Neural cell (in vitro differentiated cells): ENCODE results near the gene MRRF. TPM values are rescaled to one million over a fixed set of nuclear protein-coding genes. Genes with fewer than 3 reads are reported as not detected.

ENCODE experiments used
- H2AFZ ChIP-seq: fragments of 200-600, 300-800 bp; sonication (generic), shearing (Covaris generic); 2 replicates; pipeline ENCODE4 v1.6.0; 2014; ENCODE audit warnings: low read depth, mild to moderate bottlenecking, antibody characterized with exemption, low read length, moderate library complexity
- H3F3A ChIP-seq: fragments of 200-600 bp; shearing (Covaris generic); 2 replicates; pipeline ENCODE4 v1.6.1; 2016; ENCODE audit warnings: mild to moderate bottlenecking, moderate library complexity, mixed read lengths, antibody characterized with exemption, low read length; ENCODE audit not compliant: insufficient read depth, poor library complexity, severe bottlenecking
- H3K27ac ChIP-seq: fragments of 200-600, 300-800 bp; sonication (generic), shearing (Covaris generic); 2 replicates; pipeline ENCODE4 v1.5.1; 2014; ENCODE audit warnings: mild to moderate bottlenecking, low read length, moderate library complexity
- H3K27me3 ChIP-seq: fragments of 300-800, 200-600 bp; sonication (generic), shearing (Covaris generic); 2 replicates; pipeline ENCODE4 v1.6.0; 2014; ENCODE audit warnings: mild to moderate bottlenecking, low read depth, low read length, moderate library complexity; ENCODE audit not compliant: insufficient read depth
- H3K36me3 ChIP-seq: fragments of 300-800, 200-600 bp; sonication (generic), shearing (Covaris generic); 2 replicates; pipeline ENCODE4 v1.5.1; 2014; ENCODE audit warnings: mild to moderate bottlenecking, antibody characterized with exemption, low read length, moderate library complexity; ENCODE audit not compliant: insufficient read depth
- H3K4me2 ChIP-seq: fragments of 300-800, 200-600 bp; sonication (generic), shearing (Covaris generic); 2 replicates; pipeline ENCODE4 v1.6.0; 2014; ENCODE audit warnings: mild to moderate bottlenecking, low read length
- H3K4me3 ChIP-seq: fragments of 300-800, 200-600 bp; sonication (generic), shearing (Covaris generic); 2 replicates; pipeline ENCODE4 v1.5.1; 2014; ENCODE audit warnings: mild to moderate bottlenecking, low read length, moderate library complexity
- H3K79me2 ChIP-seq: fragments of 200-600 bp; shearing (Covaris generic); replicated peaks from 2 replicates; pipeline ENCODE4 v1.6.0; 2014; ENCODE audit warnings: mild to moderate bottlenecking, low read length, moderate library complexity; ENCODE audit not compliant: insufficient read depth
- H3K9ac ChIP-seq: fragments of 300-800, 200-600 bp; sonication (generic), shearing (Covaris generic); 2 replicates; pipeline ENCODE4 v1.6.1; 2016; ENCODE audit warnings: mild to moderate bottlenecking, low read length, mixed read lengths
- H3K9me2 ChIP-seq: fragments of 200-600 bp; shearing (Covaris generic); 2 replicates; pipeline ENCODE4 v1.6.1; 2016; ENCODE audit warnings: mild to moderate bottlenecking, low read length, mixed read lengths; ENCODE audit not compliant: insufficient read depth
- H3K9me3 ChIP-seq: fragments of 200-600, 300-800 bp; sonication (generic), shearing (Covaris generic); 2 replicates; pipeline ENCODE4 v1.6.1; 2016; ENCODE audit warnings: mild to moderate bottlenecking, mixed run types, low read length, moderate library complexity, mixed read lengths
- H4K20me1 ChIP-seq: fragments of 200-600 bp; shearing (Covaris generic); 2 replicates; pipeline ENCODE4 v1.6.1; 2016; ENCODE audit warnings: mild to moderate bottlenecking, mixed run types; ENCODE audit not compliant: insufficient read depth
- EP300 ChIP-seq: fragments of 450-650 bp; conservative IDR thresholded peaks from 2 replicates; pipeline ENCODE4 v1.6.1; 2014; ENCODE audit warnings: antibody characterized with exemption, mild to moderate bottlenecking, moderate library complexity; ENCODE audit not compliant: poor library complexity, severe bottlenecking
- EZH2 ChIP-seq: fragments of 200-600, 300-800 bp; shearing (Covaris generic), sonication (generic); IDR thresholded peaks from 2 replicates; pipeline ENCODE4 v1.6.1; 2014; ENCODE audit warnings: antibody characterized with exemption, low read length, borderline replicate concordance, mild to moderate bottlenecking; ENCODE audit not compliant: insufficient read depth, poor library complexity, severe bottlenecking
- MXI1 ChIP-seq: fragments of 450-650 bp; conservative IDR thresholded peaks from 2 replicates; pipeline ENCODE4 v1.6.1; 2014; ENCODE audit warnings: antibody characterized with exemption, mild to moderate bottlenecking; ENCODE audit not compliant: poor library complexity, severe bottlenecking
- POLR2AphosphoS5 ChIP-seq: IDR thresholded peaks from 2 replicates; pipeline ENCODE4 v1.6.1; 2012
- RAD21 ChIP-seq: fragments of 450-650 bp; conservative IDR thresholded peaks from 2 replicates; pipeline ENCODE4 v1.6.1; 2014; ENCODE audit warnings: antibody characterized with exemption, mild to moderate bottlenecking, moderate library complexity
- SMC3 ChIP-seq: fragments of 450-650 bp; conservative IDR thresholded peaks from 2 replicates; pipeline ENCODE4 v1.6.1; 2014; ENCODE audit warnings: antibody characterized with exemption, mild to moderate bottlenecking, moderate library complexity; ENCODE audit not compliant: poor library complexity
- TAF1 ChIP-seq: IDR thresholded peaks from 2 replicates; pipeline ENCODE4 v1.6.1; 2012; ENCODE audit warnings: low read depth
- polyA plus RNA-seq: library from polyadenylated mRNA; depleted of rRNA; stranded (reverse); fragments of >200 nt; gene quantifications from 2 replicates; pipeline ENCODE4 v1.2.3, GENCODE V29; 2014
- TF ChIP-seq, protein P1 (sequence below): IDR thresholded peaks from 2 replicates; pipeline ENCODE4 v1.6.1; 2012; ENCODE audit warnings: borderline replicate concordance
- TF ChIP-seq, protein P2 (sequence below): fragments of 450-650 bp; IDR thresholded peaks from 2 replicates; pipeline ENCODE4 v1.5.1; 2014; ENCODE audit warnings: antibody characterized with exemption, mild to moderate bottlenecking, moderate library complexity; ENCODE audit not compliant: poor library complexity, severe bottlenecking

MRRF gene
- polyA plus RNA-seq, 1 donor from 2014 or later: 40.7 TPM

DNA sequence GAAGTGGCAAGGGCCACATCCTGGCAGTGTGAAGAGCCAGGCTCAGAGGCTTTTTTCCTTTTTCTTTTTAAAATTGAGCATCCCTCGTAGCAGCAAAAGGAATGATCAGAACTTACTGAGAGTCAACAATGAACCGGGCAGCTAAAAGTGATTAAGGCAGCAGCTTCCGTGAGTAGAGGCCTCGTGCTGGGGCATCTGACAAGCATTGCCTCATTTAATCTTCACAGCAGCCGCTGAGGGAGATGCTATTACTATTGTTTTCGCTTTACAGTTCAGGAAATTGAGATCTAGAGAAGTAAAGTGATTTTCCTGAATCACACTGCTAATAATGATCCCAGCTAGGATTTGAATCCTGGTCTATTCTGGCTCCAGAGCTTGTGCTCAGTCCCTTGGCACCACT, 75.5 kb downstream of the MRRF start:
- peaks cover 3% of the 10 kb centered on the region for H3K27me3 ChIP-seq
- H3K9me3 ChIP-seq: no peaks in the 10 kb centered on the region
- H3K36me3 ChIP-seq: no peaks in the 10 kb centered on the region
- no peaks in the 10 kb centered on the region for H4K20me1 ChIP-seq
- H3F3A ChIP-seq: no peaks in the 10 kb centered on the region
- H3K9me2 ChIP-seq: no peaks in the 10 kb centered on the region
- no peak for TF ChIP-seq TAF1
- TF ChIP-seq EP300: no peak
- TF ChIP-seq MXI1: no peak
- TF ChIP-seq RAD21: no peak
- TF ChIP-seq, protein P1, sequence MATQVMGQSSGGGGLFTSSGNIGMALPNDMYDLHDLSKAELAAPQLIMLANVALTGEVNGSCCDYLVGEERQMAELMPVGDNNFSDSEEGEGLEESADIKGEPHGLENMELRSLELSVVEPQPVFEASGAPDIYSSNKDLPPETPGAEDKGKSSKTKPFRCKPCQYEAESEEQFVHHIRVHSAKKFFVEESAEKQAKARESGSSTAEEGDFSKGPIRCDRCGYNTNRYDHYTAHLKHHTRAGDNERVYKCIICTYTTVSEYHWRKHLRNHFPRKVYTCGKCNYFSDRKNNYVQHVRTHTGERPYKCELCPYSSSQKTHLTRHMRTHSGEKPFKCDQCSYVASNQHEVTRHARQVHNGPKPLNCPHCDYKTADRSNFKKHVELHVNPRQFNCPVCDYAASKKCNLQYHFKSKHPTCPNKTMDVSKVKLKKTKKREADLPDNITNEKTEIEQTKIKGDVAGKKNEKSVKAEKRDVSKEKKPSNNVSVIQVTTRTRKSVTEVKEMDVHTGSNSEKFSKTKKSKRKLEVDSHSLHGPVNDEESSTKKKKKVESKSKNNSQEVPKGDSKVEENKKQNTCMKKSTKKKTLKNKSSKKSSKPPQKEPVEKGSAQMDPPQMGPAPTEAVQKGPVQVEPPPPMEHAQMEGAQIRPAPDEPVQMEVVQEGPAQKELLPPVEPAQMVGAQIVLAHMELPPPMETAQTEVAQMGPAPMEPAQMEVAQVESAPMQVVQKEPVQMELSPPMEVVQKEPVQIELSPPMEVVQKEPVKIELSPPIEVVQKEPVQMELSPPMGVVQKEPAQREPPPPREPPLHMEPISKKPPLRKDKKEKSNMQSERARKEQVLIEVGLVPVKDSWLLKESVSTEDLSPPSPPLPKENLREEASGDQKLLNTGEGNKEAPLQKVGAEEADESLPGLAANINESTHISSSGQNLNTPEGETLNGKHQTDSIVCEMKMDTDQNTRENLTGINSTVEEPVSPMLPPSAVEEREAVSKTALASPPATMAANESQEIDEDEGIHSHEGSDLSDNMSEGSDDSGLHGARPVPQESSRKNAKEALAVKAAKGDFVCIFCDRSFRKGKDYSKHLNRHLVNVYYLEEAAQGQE: no peak
- no peak for TF ChIP-seq POLR2AphosphoS5
- no peak overlapping the region for H3K4me3 ChIP-seq
- H3K27ac ChIP-seq: no peak overlapping the region
- H3K4me2 ChIP-seq: no peak overlapping the region
- H2AFZ ChIP-seq: no peak overlapping the region
- H3K79me2 ChIP-seq: no peaks in the 10 kb centered on the region
- no peak overlapping the region for H3K9ac ChIP-seq

DNA sequence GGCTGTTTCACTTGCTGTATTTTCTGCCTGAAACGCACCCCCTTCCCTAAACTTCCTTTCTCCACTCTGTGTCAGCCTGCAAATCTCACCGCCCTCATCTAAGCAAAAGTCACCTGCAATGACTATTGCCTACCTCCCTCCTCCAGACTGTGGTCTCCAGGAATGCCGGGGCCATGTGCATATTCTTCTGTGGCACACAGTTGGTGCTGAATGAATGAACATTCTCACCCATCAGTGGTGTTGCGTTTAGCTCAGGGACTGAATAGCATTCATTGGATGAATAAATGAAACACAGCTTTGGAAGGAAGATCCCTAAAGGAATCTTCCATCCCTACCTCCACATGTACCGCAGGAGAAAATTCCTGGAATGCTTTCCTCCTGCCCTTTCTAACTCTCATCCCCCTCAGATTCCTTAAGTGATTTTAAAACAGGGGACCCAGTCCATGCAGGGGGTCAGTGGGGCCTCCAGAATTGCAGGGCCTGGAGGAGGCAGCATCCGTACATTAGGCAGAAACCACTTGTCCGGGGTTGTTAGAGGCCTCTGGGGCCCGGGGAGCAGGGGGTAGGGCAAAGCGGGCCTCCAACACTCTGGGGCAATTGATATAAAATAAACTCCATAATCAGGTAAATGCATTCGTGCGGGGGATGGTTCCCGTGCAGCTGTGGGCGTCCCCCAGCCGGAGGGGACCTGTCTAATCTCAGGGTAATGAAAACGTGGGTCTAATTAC, 77.8 kb downstream of the MRRF start:
- Histone ChIP-seq H3K27ac (no peak overlapping the region), H3K4me2 (no peak overlapping the region)

More for the DNA sequence above, 77.8 kb downstream of the MRRF start:
- no peak overlapping the region for H2AFZ ChIP-seq
- H3K27me3 ChIP-seq: peaks cover 26% of the 10 kb centered on the region
- H3K9me3 ChIP-seq: no peaks in the 10 kb centered on the region
- H3K9ac ChIP-seq: no peak overlapping the region
- TF ChIP-seq RAD21 (no peak), TAF1 (no peak), POLR2AphosphoS5 (no peak), EZH2 (no peak), SMC3 (no peak), EP300 (no peak)
- TF ChIP-seq, protein P2, sequence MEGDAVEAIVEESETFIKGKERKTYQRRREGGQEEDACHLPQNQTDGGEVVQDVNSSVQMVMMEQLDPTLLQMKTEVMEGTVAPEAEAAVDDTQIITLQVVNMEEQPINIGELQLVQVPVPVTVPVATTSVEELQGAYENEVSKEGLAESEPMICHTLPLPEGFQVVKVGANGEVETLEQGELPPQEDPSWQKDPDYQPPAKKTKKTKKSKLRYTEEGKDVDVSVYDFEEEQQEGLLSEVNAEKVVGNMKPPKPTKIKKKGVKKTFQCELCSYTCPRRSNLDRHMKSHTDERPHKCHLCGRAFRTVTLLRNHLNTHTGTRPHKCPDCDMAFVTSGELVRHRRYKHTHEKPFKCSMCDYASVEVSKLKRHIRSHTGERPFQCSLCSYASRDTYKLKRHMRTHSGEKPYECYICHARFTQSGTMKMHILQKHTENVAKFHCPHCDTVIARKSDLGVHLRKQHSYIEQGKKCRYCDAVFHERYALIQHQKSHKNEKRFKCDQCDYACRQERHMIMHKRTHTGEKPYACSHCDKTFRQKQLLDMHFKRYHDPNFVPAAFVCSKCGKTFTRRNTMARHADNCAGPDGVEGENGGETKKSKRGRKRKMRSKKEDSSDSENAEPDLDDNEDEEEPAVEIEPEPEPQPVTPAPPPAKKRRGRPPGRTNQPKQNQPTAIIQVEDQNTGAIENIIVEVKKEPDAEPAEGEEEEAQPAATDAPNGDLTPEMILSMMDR: no peak
- no peaks in the 10 kb centered on the region for H3K79me2 ChIP-seq
- H3K9me2 ChIP-seq: no peaks in the 10 kb centered on the region
- H3F3A ChIP-seq: no peaks in the 10 kb centered on the region
- no peaks in the 10 kb centered on the region for H3K36me3 ChIP-seq
- no peaks in the 10 kb centered on the region for H4K20me1 ChIP-seq
- H3K4me3 ChIP-seq: no peak overlapping the region
